Measurements from ENCODE around the gene MAST1.

DNA sequence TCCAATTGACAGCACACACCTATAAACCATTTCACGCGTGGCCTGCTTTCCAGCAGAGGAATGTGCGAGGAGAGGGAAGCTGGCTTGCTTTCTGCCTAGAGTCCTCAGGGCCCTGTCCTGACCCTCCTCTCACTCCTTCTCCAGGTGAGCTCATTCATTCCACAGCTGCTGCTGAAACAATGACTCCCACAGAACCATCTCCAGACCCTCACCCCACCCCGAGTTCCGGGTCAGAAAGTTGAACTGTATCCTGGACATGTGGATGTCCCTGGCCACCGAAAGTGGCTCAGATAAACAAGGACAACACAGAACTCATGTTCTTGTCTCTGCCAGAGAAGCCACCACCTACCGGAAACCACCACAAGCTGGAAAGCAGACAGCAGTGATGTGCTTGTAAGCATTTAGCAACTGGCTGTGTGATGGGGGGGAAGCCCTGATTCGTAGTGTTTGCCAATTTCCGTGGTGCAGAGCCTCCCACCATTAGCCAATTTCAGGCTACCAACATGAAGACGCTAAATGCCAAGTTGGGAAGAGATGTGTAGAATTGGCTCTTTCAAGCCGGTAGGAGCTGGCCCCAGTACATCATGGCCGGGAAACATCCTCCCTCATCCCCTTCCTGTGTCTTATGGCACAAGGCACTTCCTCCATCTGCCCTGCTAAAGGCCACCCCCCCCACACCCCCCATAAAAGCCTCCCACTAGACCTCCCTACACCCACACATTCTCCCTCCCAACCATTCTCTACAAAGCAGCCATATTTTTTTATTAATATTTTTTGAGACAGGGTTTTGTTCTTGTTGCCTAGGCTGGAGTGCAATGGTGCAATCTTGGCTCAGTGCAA lies 75.8 kb downstream of the MAST1 start:
- TF ChIP-seq POLR2A (IDR thresholded peaks at IDR 0.05), result no peak
- TF ChIP-seq, protein P1, sequence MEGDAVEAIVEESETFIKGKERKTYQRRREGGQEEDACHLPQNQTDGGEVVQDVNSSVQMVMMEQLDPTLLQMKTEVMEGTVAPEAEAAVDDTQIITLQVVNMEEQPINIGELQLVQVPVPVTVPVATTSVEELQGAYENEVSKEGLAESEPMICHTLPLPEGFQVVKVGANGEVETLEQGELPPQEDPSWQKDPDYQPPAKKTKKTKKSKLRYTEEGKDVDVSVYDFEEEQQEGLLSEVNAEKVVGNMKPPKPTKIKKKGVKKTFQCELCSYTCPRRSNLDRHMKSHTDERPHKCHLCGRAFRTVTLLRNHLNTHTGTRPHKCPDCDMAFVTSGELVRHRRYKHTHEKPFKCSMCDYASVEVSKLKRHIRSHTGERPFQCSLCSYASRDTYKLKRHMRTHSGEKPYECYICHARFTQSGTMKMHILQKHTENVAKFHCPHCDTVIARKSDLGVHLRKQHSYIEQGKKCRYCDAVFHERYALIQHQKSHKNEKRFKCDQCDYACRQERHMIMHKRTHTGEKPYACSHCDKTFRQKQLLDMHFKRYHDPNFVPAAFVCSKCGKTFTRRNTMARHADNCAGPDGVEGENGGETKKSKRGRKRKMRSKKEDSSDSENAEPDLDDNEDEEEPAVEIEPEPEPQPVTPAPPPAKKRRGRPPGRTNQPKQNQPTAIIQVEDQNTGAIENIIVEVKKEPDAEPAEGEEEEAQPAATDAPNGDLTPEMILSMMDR (IDR thresholded peaks at IDR 0.05), result no peak

Measured in testis (tissue), 2 donors.